GM18502 (cell line): ENCODE data around the gene MED17.
"Not testable (repeated sequence)": the region's sequence is repeated elsewhere in the genome, so short reads cannot be mapped to it uniquely, and the experiment has no call there.

Source experiments
- ATAC-seq: cut with Tn5 transposase; IDR thresholded peaks from one replicate; pipeline ENCODE4 v1.9.1; 2021; ENCODE audit warnings: mild to moderate bottlenecking; ENCODE audit not compliant: unreplicated experiment, poor library complexity

The MED17 gene, protein sequence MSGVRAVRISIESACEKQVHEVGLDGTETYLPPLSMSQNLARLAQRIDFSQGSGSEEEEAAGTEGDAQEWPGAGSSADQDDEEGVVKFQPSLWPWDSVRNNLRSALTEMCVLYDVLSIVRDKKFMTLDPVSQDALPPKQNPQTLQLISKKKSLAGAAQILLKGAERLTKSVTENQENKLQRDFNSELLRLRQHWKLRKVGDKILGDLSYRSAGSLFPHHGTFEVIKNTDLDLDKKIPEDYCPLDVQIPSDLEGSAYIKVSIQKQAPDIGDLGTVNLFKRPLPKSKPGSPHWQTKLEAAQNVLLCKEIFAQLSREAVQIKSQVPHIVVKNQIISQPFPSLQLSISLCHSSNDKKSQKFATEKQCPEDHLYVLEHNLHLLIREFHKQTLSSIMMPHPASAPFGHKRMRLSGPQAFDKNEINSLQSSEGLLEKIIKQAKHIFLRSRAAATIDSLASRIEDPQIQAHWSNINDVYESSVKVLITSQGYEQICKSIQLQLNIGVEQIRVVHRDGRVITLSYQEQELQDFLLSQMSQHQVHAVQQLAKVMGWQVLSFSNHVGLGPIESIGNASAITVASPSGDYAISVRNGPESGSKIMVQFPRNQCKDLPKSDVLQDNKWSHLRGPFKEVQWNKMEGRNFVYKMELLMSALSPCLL

GRCh38 chr11:93784145-93784934 lies at the start of gene MED17:
MED17 (plus strand) TSS chr11:93784282; CDS start chr11:93784514, 232 bp downstream.
- peak; percentile 95 for ATAC-seq

DNA sequence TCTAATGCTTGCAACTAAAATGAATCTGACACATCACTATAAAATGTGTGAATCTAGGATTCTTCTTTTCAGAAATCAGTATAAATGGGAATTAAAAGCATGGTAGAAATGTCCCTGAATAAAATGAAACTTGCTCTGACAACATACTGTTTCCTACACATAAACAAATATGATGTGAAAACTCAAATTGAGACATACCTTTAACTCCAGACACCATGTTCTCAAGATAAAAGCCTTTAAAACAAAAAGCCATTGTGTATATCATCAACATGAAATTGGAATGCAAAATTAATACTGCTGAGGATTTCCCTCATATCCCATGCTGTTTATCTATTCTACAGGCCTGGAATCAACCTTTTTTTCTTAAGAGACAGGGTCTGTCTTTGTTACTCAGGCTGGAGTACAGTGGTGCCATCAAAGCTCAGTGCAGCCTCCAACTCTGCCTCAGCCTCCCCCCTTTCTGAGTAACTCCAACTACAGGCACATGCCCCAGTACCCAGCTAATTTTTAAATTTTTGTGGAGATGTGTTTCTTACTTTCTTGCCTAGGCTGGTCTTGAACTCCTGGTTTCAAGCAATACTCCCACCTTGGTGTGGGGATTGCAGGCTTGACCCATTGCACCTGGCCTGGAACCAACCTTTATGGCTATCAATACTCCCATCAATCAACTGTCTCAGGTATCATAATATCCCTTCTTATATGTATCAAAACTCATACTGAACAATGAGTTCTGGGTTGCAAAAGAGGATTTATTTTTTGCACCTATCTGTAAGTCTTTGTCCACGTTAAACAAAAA lies 49.5 kb upstream of the MED17 start:
- ATAC-seq = no peak

GRCh38 chr11:93735627-93736026 lies 48.5 kb upstream of the MED17 start:
- ATAC-seq = no peak

- ATAC-seq = no peak
Measured at GRCh38 chr11:93736129-93736528, 48.0 kb upstream of the MED17 start.

- ATAC-seq = no peak
Measured at GRCh38 chr11:93737904-93738612, 46.0 kb upstream of the MED17 start.

GRCh38 chr11:93738647-93739081 lies 45.4 kb upstream of the MED17 start:
- no peak for ATAC-seq

DNA sequence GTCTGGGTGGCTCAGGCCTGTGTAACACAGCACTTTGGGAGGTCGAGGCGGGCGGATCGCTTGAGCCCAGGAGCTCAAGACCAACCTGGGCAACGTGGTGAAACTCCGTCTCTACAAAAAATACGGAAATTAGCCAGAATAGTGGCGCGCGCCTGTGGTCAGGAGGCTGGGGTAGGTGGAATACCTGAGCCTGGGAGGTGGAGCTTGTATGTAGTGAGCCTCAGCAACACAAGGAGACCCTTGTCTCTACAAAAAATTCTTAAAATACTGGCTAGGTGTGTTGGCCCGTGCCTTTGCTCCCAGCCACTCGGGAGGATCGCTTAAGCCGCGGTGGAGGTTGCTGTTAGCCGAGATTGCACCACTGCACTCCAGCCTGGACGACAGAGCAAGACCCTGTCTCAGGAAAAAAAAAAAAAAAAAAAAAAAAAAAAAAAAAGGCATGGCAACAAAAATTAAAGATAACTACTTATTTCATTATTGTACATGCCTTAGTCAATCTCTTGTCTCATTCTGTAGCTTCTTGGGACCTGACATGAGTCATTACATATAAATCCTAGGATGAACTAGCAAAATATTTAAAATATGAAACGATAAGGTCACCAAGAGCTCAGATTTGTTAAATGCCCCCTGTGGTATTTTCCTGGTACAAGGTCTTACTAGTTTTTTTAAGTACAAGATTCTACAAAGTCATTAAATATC lies 43.9 kb upstream of the MED17 start:
- peak; percentile 16 for ATAC-seq

DNA sequence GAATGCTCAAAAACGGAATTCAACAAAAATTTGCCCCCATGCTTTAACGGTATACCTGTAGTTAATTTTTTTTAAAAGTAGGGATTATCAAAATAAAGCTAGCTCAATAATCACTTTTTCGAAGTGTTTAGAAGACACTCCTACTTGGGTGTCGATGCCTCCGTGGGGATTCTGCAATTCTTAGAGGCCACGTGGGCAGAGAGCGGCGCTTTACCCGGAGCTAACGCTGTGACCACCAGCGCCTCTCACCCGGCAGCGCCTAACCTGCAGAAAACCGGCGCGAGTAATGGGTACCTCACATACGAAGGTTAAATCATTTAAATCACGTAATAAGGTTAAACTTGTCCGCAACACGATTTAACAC lies 43.4 kb upstream of the MED17 start:
- peak; percentile 39 for ATAC-seq

DNA sequence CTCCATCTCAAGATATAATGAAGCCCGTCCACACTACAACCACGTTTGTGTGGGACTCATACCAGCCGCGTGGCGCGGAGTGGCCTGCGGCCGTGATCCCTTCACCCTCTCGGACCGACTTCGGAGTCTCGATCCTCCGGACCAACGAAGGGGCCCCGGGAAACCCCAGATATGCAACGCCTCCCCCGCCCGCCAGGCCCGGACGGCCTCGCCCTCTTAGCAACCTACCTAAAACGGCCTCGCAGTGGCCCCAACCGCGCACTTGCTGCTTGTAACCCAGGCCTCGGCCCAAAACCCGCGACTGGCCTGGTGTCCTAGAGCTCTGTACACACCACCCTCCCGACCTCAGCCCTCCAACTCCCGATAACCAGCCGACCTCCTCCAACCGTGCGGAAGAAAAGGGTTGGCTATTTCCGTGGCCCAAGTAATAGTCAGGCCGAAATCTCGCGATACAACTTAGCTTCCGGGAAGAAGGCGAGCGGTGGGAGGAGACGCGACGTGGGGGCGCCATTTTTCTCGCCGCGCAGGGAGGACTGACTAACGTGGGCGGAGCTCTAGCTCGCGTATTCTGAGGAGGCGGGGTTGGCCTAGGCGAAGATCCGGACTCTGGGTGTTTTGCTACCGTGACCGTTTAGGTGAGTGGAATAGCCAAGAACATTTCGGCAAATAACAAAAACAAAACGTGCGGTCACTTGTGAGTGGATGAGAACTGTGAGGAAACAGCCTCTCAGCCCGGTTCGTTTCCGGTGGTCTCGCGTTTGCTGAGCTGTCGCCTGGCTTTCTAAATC lies 42.8 kb upstream of the MED17 start, which contains the start of the genes C11orf54 and TAF1D:
C11orf54 (plus strand) TSS at position 579 of the 788 bp plus-strand sequence. CDS start 5,722 bp downstream, outside the sequence.
TAF1D (minus strand) TSS at position 402 of the 788 bp plus-strand sequence. CDS start 2,191 bp downstream, outside the sequence.
- peak; percentile 87 for ATAC-seq

- ATAC-seq = peak; percentile 21
Measured at GRCh38 chr11:93741882-93742226, 42.2 kb upstream of the MED17 start.

DNA sequence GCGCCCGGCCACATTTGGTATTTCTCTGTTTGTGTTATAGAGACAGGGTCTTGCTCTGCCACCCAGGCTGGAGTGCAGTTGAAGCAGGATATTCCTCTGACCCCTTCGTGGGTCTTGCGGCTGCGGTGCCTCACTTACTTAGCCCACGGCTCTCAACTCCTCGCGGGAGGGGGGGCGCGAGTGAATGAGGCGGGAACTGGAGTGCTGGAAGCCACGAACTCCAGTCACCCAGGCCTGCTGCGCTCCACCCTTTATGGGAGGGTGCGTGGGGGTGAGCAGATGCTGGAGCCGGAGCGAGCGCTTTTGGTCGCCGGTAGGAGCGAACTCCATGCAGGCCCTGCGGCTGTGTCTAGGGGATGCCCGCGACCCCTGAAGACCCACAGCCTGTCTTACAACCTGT lies 40.8 kb upstream of the MED17 start:
- ATAC-seq = no peak

DNA sequence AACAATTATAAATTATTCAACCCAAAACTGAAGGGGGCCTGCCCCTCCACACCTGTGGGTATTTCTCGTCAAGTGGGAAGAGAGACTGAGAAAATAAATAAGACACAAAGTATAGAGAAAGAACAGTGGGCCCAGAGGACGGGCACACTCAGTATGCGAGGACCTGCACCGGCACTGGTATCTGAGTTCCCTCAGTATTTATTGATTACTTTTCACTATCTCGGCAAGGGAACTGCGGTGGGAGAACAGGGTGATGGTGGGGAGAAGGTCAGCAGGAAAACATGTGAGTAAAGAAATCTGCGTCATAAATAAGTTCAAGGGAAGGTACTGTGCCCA lies 39.4 kb upstream of the MED17 start:
- no peak for ATAC-seq

- not testable (repeated sequence) for ATAC-seq
Measured at GRCh38 chr11:93745005-93745755, 38.9 kb upstream of the MED17 start.

- ATAC-seq = no peak
Measured at GRCh38 chr11:93746101-93746500, 38.0 kb upstream of the MED17 start.

- peak; percentile 65 for ATAC-seq
Measured at GRCh38 chr11:93747122-93747521, 37.0 kb upstream of the MED17 start.

GRCh38 chr11:93751001-93751400 lies 33.1 kb upstream of the MED17 start:
- ATAC-seq = no peak

DNA sequence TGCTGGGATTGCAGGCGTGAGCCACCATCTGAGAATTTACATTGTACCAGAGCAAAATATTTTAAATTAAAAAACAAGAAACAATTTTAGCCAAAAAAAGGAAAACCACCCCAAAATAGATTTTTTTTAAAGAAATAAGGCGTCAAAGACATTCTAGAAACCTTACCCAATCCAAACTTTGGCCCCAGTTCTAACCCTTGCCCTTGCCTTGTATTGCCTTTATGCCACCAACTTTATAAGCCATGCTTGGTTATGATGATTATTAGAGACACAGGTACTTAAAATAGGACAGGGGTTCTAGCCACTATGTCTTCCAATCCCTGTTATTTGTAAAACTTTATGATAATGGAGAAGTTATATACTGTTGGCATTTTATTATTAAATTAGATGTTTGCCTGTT lies 30.8 kb upstream of the MED17 start:
- ATAC-seq = no peak
